Mesendoderm (in vitro differentiated cells): ENCODE data around the gene SLC30A10.

Experiments
- DNase-seq: peaks from one replicate; pipeline ENCODE4 v3.0.0; 2013
- H2AK5ac ChIP-seq: 2 replicates; pipeline ENCODE4 v1.6.1; 2013; ENCODE audit warnings: low read length, inconsistent platforms
- H2BK120ac ChIP-seq: 2 replicates; pipeline ENCODE4 v1.6.1; 2013; ENCODE audit warnings: low read depth, mild to moderate bottlenecking, low read length, moderate library complexity, mixed read lengths
- H2BK15ac ChIP-seq: replicated peaks from 2 replicates; pipeline ENCODE4 v1.6.1; 2013; ENCODE audit warnings: low read depth, mild to moderate bottlenecking, moderate library complexity
- H2BK5ac ChIP-seq: 2 replicates; pipeline ENCODE4 v1.6.1; 2013; ENCODE audit warnings: low read length, inconsistent platforms
- H3K18ac ChIP-seq: 2 replicates; pipeline ENCODE4 v1.6.1; 2013; ENCODE audit warnings: mild to moderate bottlenecking, low read length, mixed read lengths
- H3K23ac ChIP-seq: one replicate; pipeline ENCODE4 v1.6.1; 2013; ENCODE audit warnings: low read length
- H3K27ac ChIP-seq: 2 replicates; pipeline ENCODE4 v1.5.1; 2013; ENCODE audit warnings: low read depth, mild to moderate bottlenecking, inconsistent platforms, low read length, moderate library complexity
- H3K27me3 ChIP-seq: 2 replicates; pipeline ENCODE4 v1.6.1; 2013; ENCODE audit warnings: low read length, control low read depth, mild to moderate bottlenecking, inconsistent platforms; ENCODE audit not compliant: insufficient read depth, poor library complexity
- H3K36me3 ChIP-seq: 2 replicates; pipeline ENCODE4 v1.6.1; 2013; ENCODE audit warnings: low read length, inconsistent platforms; ENCODE audit not compliant: control insufficient read depth, insufficient read depth
- H3K4ac ChIP-seq: one replicate; pipeline ENCODE4 v1.6.1; 2013; ENCODE audit warnings: low read depth, mild to moderate bottlenecking, low read length, moderate library complexity
- H3K4me1 ChIP-seq: 2 replicates; pipeline ENCODE4 v1.6.1; 2013; ENCODE audit warnings: low read depth, low read length, inconsistent platforms; ENCODE audit not compliant: control insufficient read depth
- H3K4me2 ChIP-seq: 2 replicates; pipeline ENCODE4 v1.6.1; 2013; ENCODE audit warnings: low read length
- H3K4me3 ChIP-seq: 2 replicates; pipeline ENCODE4 v1.5.1; 2013; ENCODE audit warnings: mild to moderate bottlenecking, low read length
- H3K56ac ChIP-seq: one replicate; pipeline ENCODE4 v1.6.1; 2013; ENCODE audit warnings: low read length
- H3K79me1 ChIP-seq: 2 replicates; pipeline ENCODE4 v1.6.1; 2013; ENCODE audit warnings: low read length, inconsistent platforms
- H3K79me2 ChIP-seq: 2 replicates; pipeline ENCODE4 v1.6.1; 2013; ENCODE audit warnings: mild to moderate bottlenecking, low read length; ENCODE audit not compliant: control insufficient read depth, insufficient read depth
- H3K9ac ChIP-seq: 2 replicates; pipeline ENCODE4 v1.6.1; 2013; ENCODE audit warnings: low read length, inconsistent platforms
- H4K5ac ChIP-seq: one replicate; pipeline ENCODE4 v1.6.1; 2013; ENCODE audit warnings: low read length
- H4K8ac ChIP-seq: one replicate; pipeline ENCODE4 v1.6.1; 2013; ENCODE audit warnings: low read depth, mild to moderate bottlenecking, control low read depth, low read length, moderate library complexity
- WGBS: extraction: QIAGEN DNeasy Blood & Tissue Kit; methylation state at CpG from one replicate; pipeline ENCODE4 v1.1.7; 2013; ENCODE audit warnings: low lambda C conversion rate, missing lambda C conversion rate; ENCODE audit not compliant: insufficient coverage; ENCODE audit errors: extremely low coverage; 5-methylcytosine and 5-hydroxymethylcytosine counted together

SLC30A10 gene

GRCh38 chr1:219913005-219913770 is 15.2 kb downstream of the SLC30A10 start:
- H3K23ac ChIP-seq = no peak overlapping the region

GRCh38 chr1:219910716-219911115 is 17.6 kb downstream of the SLC30A10 start:
- Histone ChIP-seq H3K4me1 (no peaks in the 10 kb centered on the region), H3K27me3 (no peaks in the 10 kb centered on the region), H3K9ac (no peak overlapping the region), H3K18ac (no peak overlapping the region), H3K27ac (no peak overlapping the region), H4K5ac (no peak overlapping the region), H3K79me1 (no peaks in the 10 kb centered on the region), H2AK5ac (no peak overlapping the region), H2BK15ac (no peak overlapping the region), H3K23ac (no peak overlapping the region), H2BK5ac (no peak overlapping the region), H3K4me3 (no peak overlapping the region), H3K56ac (no peak overlapping the region), H3K36me3 (no peaks in the 10 kb centered on the region), H4K8ac (no peak overlapping the region), H2BK120ac (no peak overlapping the region), H3K4me2 (no peak overlapping the region), H3K79me2 (no peaks in the 10 kb centered on the region), H3K4ac (no peak overlapping the region)
- no CpG with 5 or more reads among the region's 6 CpGs for WGBS
- DNase-seq = no peak

More at GRCh38 chr1:219913005-219913770, 15.2 kb downstream of the SLC30A10 start:
- Histone ChIP-seq H3K4me2 (no peak overlapping the region), H2AK5ac (no peak overlapping the region), H2BK15ac (no peak overlapping the region), H4K5ac (no peak overlapping the region), H3K79me1 (no peaks in the 10 kb centered on the region), H2BK5ac (no peak overlapping the region), H3K79me2 (no peaks in the 10 kb centered on the region), H2BK120ac (no peak overlapping the region), H3K4me3 (no peak overlapping the region), H3K56ac (no peak overlapping the region), H4K8ac (no peak overlapping the region), H3K36me3 (no peaks in the 10 kb centered on the region), H3K27ac (no peak overlapping the region), H3K18ac (no peak overlapping the region), H3K27me3 (no peaks in the 10 kb centered on the region), H3K4me1 (no peaks in the 10 kb centered on the region), H3K9ac (no peak overlapping the region), H3K4ac (no peak overlapping the region)
- no peak for DNase-seq

- H3K4me1 ChIP-seq = no peaks in the 10 kb centered on the region
- H3K36me3 ChIP-seq = no peaks in the 10 kb centered on the region
- H2BK15ac ChIP-seq = no peak overlapping the region
- no peak overlapping the region for H2BK5ac ChIP-seq
- H3K79me1 ChIP-seq = no peaks in the 10 kb centered on the region
- H3K27ac ChIP-seq = no peak overlapping the region
- H3K4me3 ChIP-seq = no peak overlapping the region
- H3K27me3 ChIP-seq = no peaks in the 10 kb centered on the region
- H4K5ac ChIP-seq = no peak overlapping the region
- H3K4me2 ChIP-seq = no peak overlapping the region
- DNase-seq = no peak
- H3K18ac ChIP-seq = no peak overlapping the region
- H3K4ac ChIP-seq = no peak overlapping the region
- H3K9ac ChIP-seq = no peak overlapping the region
- no peak overlapping the region for H2BK120ac ChIP-seq
- no CpG with 5 or more reads among the region's 4 CpGs for WGBS
- no peak overlapping the region for H3K56ac ChIP-seq
- no peak overlapping the region for H3K23ac ChIP-seq
- H4K8ac ChIP-seq = no peak overlapping the region
- H3K79me2 ChIP-seq = no peaks in the 10 kb centered on the region
- no peak overlapping the region for H2AK5ac ChIP-seq
Observed at GRCh38 chr1:219909476-219909875, 18.9 kb downstream of the SLC30A10 start.

- no peak for DNase-seq
- Histone ChIP-seq H3K79me2 (no peaks in the 10 kb centered on the region), H3K9ac (no peak overlapping the region)
Observed at GRCh38 chr1:219908170-219908569, 20.2 kb downstream of the SLC30A10 start.

GRCh38 chr1:219907772-219908070 is 20.6 kb downstream of the SLC30A10 start:
- Histone ChIP-seq H3K79me2 (no peaks in the 10 kb centered on the region), H4K8ac (no peak overlapping the region), H4K5ac (no peak overlapping the region), H3K27me3 (no peaks in the 10 kb centered on the region), H3K4ac (no peak overlapping the region), H3K18ac (no peak overlapping the region), H3K79me1 (no peaks in the 10 kb centered on the region), H3K36me3 (no peaks in the 10 kb centered on the region), H3K4me2 (no peak overlapping the region), H2BK120ac (no peak overlapping the region), H2BK15ac (no peak overlapping the region), H3K56ac (no peak overlapping the region), H2BK5ac (no peak overlapping the region), H2AK5ac (no peak overlapping the region), H3K4me1 (no peaks in the 10 kb centered on the region), H3K4me3 (no peak overlapping the region), H3K9ac (no peak overlapping the region), H3K27ac (no peak overlapping the region), H3K23ac (no peak overlapping the region)
- WGBS = no CpG with 5 or more reads among the region's 1 CpG
- DNase-seq = no peak

More at GRCh38 chr1:219908170-219908569, 20.2 kb downstream of the SLC30A10 start:
- Histone ChIP-seq H3K4me1 (no peaks in the 10 kb centered on the region), H3K27me3 (no peaks in the 10 kb centered on the region), H3K27ac (no peak overlapping the region), H4K5ac (no peak overlapping the region), H3K4me3 (no peak overlapping the region), H3K23ac (no peak overlapping the region), H2BK120ac (no peak overlapping the region), H3K18ac (no peak overlapping the region), H3K56ac (no peak overlapping the region), H3K4me2 (no peak overlapping the region), H2BK5ac (no peak overlapping the region), H3K79me1 (no peaks in the 10 kb centered on the region), H2BK15ac (no peak overlapping the region), H3K36me3 (no peaks in the 10 kb centered on the region), H2AK5ac (no peak overlapping the region), H4K8ac (no peak overlapping the region), H3K4ac (no peak overlapping the region)
- no CpG with 5 or more reads among the region's 3 CpGs for WGBS
